GM06990 (cell line): ENCODE measurements around the gene SCN3B.

Source experiments
- DNase-seq: peaks from one replicate; pipeline ENCODE4 v3.0.0-alpha.2; 2011; ENCODE audit not compliant: insufficient read length; ENCODE audit errors: extremely low read depth
- H3K27me3 ChIP-seq: replicated peaks from 2 replicates; pipeline ENCODE4 v1.6.0; 2011; ENCODE audit warnings: low read length; ENCODE audit not compliant: control insufficient read depth, insufficient read depth
- H3K36me3 ChIP-seq: 2 replicates; pipeline ENCODE4 v1.5.1; 2011; ENCODE audit warnings: low read length; ENCODE audit not compliant: control insufficient read depth, insufficient read depth
- H3K4me3 ChIP-seq: replicated peaks from 2 replicates; pipeline ENCODE4 v1.5.1; 2011; ENCODE audit warnings: low read depth, mild to moderate bottlenecking, control low read depth, low read length
- CTCF ChIP-seq: IDR thresholded peaks from 2 replicates; pipeline ENCODE4 v1.5.1; 2011; ENCODE audit warnings: low read length, control low read depth, mild to moderate bottlenecking, inconsistent platforms; ENCODE audit not compliant: insufficient read depth, poor library complexity, severe bottlenecking

Gene SCN3B

GRCh38 chr11:123659311-123659710, 4.9 kb upstream of the SCN3B start:
- Histone ChIP-seq H3K36me3 (no peaks in the 10 kb centered on the region), H3K4me3 (no peak overlapping the region), H3K27me3 (0 out of 2 replicates have a peak, but pooled peaks cover 2% of the 10 kb centered on the region)
- DNase-seq = no peak
- TF ChIP-seq CTCF = no peak

- DNase-seq = peak; percentile 24
- Histone ChIP-seq H3K36me3 (no peaks in the 10 kb centered on the region), H3K4me3 (peak overlapping the region; percentile 53), H3K27me3 (peaks cover 3% of the 10 kb centered on the region; the same call in 1 of the 2 replicates)
- TF ChIP-seq CTCF = peak; percentile 31
Measured at GRCh38 chr11:123653827-123654565, 428 bp downstream of the SCN3B start.

GRCh38 chr11:123653483-123653826, 969 bp downstream of the SCN3B start:
- H3K27me3 ChIP-seq = peaks cover 3% of the 10 kb centered on the region
- no peak for DNase-seq

GRCh38 chr11:123652599-123652998, 1.8 kb downstream of the SCN3B start:
- no peak for TF ChIP-seq CTCF
- DNase-seq = no peak
- no peaks in the 10 kb centered on the region for H3K36me3 ChIP-seq
- no peak overlapping the region for H3K4me3 ChIP-seq
- peaks cover 3% of the 10 kb centered on the region for H3K27me3 ChIP-seq

More at GRCh38 chr11:123653483-123653826, 969 bp downstream of the SCN3B start:
- H3K4me3 ChIP-seq = no peak overlapping the region
- TF ChIP-seq CTCF = no peak
- H3K36me3 ChIP-seq = no peaks in the 10 kb centered on the region

- no peak for DNase-seq
- H3K27me3 ChIP-seq = peaks cover 3% of the 10 kb centered on the region
- H3K36me3 ChIP-seq = no peaks in the 10 kb centered on the region
- H3K4me3 ChIP-seq = no peak overlapping the region
- no peak for TF ChIP-seq CTCF
Measured at GRCh38 chr11:123650901-123651300, 3.5 kb downstream of the SCN3B start.
